Left renal pelvis (tissue), 4 donors: ENCODE measurements around the gene EVC. TPM values are rescaled to one million over a fixed set of nuclear protein-coding genes. Genes with fewer than 3 reads are reported as not detected.

Experiments used
- DNase-seq, 4 donors: peaks; one replicate each; pipeline ENCODE4 v3.0.0-alpha.2; 2013; ENCODE audit warnings: low read depth in 4 of 4, low spot score in 3 of 4
- polyA plus RNA-seq, 4 donors: library from polyadenylated mRNA; unstranded; fragments of 120-200 nt; gene quantifications; one replicate each; pipeline ENCODE4 v1.2.1, GENCODE V29; 2013; ENCODE audit not compliant: insufficient read length in 4 of 4

Gene EVC
- polyA plus RNA-seq, 4 donors = 29.2 to 47.9 (median 39.8) TPM

GRCh38 chr4:5730436-5730835 lies 19.4 kb downstream of the EVC start:
- DNase-seq = no peak

- no peak for DNase-seq
Measured at GRCh38 chr4:5730993-5731990, 20.3 kb downstream of the EVC start.

- DNase-seq = no peak
Measured at GRCh38 chr4:5732158-5732557, 21.2 kb downstream of the EVC start.

GRCh38 chr4:5734853-5735252 lies 23.9 kb downstream of the EVC start:
- DNase-seq = no peak

GRCh38 chr4:5735463-5735862 lies 24.5 kb downstream of the EVC start:
- no peak for DNase-seq

GRCh38 chr4:5738061-5738460 lies 27.1 kb downstream of the EVC start:
- DNase-seq = no peak

GRCh38 chr4:5742388-5742787 lies 31.4 kb downstream of the EVC start:
- DNase-seq = no peak

GRCh38 chr4:5742968-5743367 lies 32.0 kb downstream of the EVC start:
- no peak for DNase-seq

- no peak for DNase-seq
Measured at GRCh38 chr4:5746250-5746649, 35.2 kb downstream of the EVC start.

GRCh38 chr4:5746829-5747737 lies 36.1 kb downstream of the EVC start:
- DNase-seq = no peak

GRCh38 chr4:5747738-5748375 lies 36.9 kb downstream of the EVC start:
- peak in 2 of 4 donors; percentile 27 to 59 for DNase-seq

GRCh38 chr4:5749568-5749967 lies 38.6 kb downstream of the EVC start:
- DNase-seq = no peak

- DNase-seq = no peak
Measured at GRCh38 chr4:5750052-5750945, 39.3 kb downstream of the EVC start.

GRCh38 chr4:5750946-5751665 lies 40.1 kb downstream of the EVC start:
- DNase-seq = no peak

- no peak for DNase-seq
Measured at GRCh38 chr4:5751666-5752375, 40.8 kb downstream of the EVC start.

- DNase-seq = no peak
Measured at GRCh38 chr4:5752376-5753184, 41.6 kb downstream of the EVC start.

- no peak for DNase-seq
Measured at GRCh38 chr4:5753366-5753765, 42.4 kb downstream of the EVC start.
